Putamen (tissue), 1 donor: ENCODE data around the gene ZNF365.
"Not testable (repeated sequence)": the region's sequence is repeated elsewhere in the genome, so short reads cannot be mapped to it uniquely, and the experiment has no call there.

Source experiments
- DNase-seq: peaks from one replicate; pipeline ENCODE4 v3.0.0-alpha.2; 2016; ENCODE audit warnings: low spot score

Gene ZNF365

GRCh38 chr10:62377026-62377415, 2.9 kb downstream of the ZNF365 start:
- no peak for DNase-seq

GRCh38 chr10:62377966-62378365, 3.8 kb downstream of the ZNF365 start:
- no peak for DNase-seq

GRCh38 chr10:62378877-62379276, 4.7 kb downstream of the ZNF365 start:
- not testable (repeated sequence) for DNase-seq

- DNase-seq: no peak
These were observed 5.2 kb downstream of the ZNF365 start for GRCh38 chr10:62379394-62379793.

GRCh38 chr10:62380016-62380415, 5.8 kb downstream of the ZNF365 start:
- DNase-seq: no peak

- DNase-seq: peak; percentile 83
These were observed 7.4 kb downstream of the ZNF365 start for GRCh38 chr10:62381385-62382102.

- DNase-seq: no peak
These were observed 8.7 kb downstream of the ZNF365 start for GRCh38 chr10:62382831-62383230.

- no peak for DNase-seq
These were observed 9.9 kb downstream of the ZNF365 start for GRCh38 chr10:62384057-62384446.

- no peak for DNase-seq
These were observed 10.4 kb downstream of the ZNF365 start for GRCh38 chr10:62384447-62385081.

GRCh38 chr10:62386356-62387320, 12.5 kb downstream of the ZNF365 start:
- no peak for DNase-seq

GRCh38 chr10:62388328-62388727, 14.2 kb downstream of the ZNF365 start:
- DNase-seq: no peak

- no peak for DNase-seq
These were observed 16.5 kb downstream of the ZNF365 start for GRCh38 chr10:62390497-62391176.

GRCh38 chr10:62393237-62393636, 19.1 kb downstream of the ZNF365 start:
- DNase-seq: no peak

GRCh38 chr10:62394556-62395018, 20.4 kb downstream of the ZNF365 start:
- no peak for DNase-seq

GRCh38 chr10:62395892-62396291, 21.7 kb downstream of the ZNF365 start:
- no peak for DNase-seq

- DNase-seq: peak; percentile 6
These were observed 22.7 kb downstream of the ZNF365 start for GRCh38 chr10:62396864-62397263.

- no peak for DNase-seq
These were observed 25.0 kb downstream of the ZNF365 start for GRCh38 chr10:62399211-62399610.

- no peak for DNase-seq
These were observed 28.3 kb downstream of the ZNF365 start for GRCh38 chr10:62402508-62402907.

- not testable (repeated sequence) for DNase-seq
These were observed 36.4 kb downstream of the ZNF365 start for GRCh38 chr10:62410528-62410927.

GRCh38 chr10:62410934-62411333, 36.8 kb downstream of the ZNF365 start:
- DNase-seq: not testable (repeated sequence)

GRCh38 chr10:62413048-62413447, 38.9 kb downstream of the ZNF365 start:
- no peak for DNase-seq

GRCh38 chr10:62413652-62414051, 39.5 kb downstream of the ZNF365 start:
- no peak for DNase-seq
